GM23338 (cell line): Measurements from ENCODE around the gene HLA-G. TPM values are rescaled to one million over a fixed set of nuclear protein-coding genes. Genes with fewer than 3 reads are reported as not detected.

ENCODE experiments used
- CREB1 ChIP-seq: fragments of 250-450 bp; sonication (Bioruptor Pico); IDR thresholded peaks from 2 replicates; pipeline ENCODE4 v1.5.0; 2020; ENCODE audit warnings: low read depth, mild to moderate bottlenecking, moderate library complexity
- ETS1 ChIP-seq: IDR thresholded peaks from 2 replicates; pipeline ENCODE4 v1.6.1; 2016; ENCODE audit warnings: antibody characterized with exemption
- EZH2 ChIP-seq: fragments of 200-600 bp; sonication (generic); IDR thresholded peaks from one replicate; pipeline ENCODE4 v1.8.0; 2017; ENCODE audit warnings: antibody characterized with exemption, mild to moderate bottlenecking, low read depth; ENCODE audit not compliant: unreplicated experiment
- STAT1 ChIP-seq: IDR thresholded peaks from one replicate; pipeline ENCODE4 v1.6.1; 2016; ENCODE audit warnings: antibody characterized with exemption; ENCODE audit not compliant: unreplicated experiment
- ZNF331 ChIP-seq: fragments of 250-450 bp; sonication (Bioruptor Pico); IDR thresholded peaks from 2 replicates; pipeline ENCODE4 v1.5.0; 2020; ENCODE audit warnings: low read depth, mild to moderate bottlenecking, moderate library complexity
- ZNF462 ChIP-seq: fragments of 250-450 bp; sonication (Bioruptor Pico); IDR thresholded peaks from 2 replicates; pipeline ENCODE4 v1.5.0; 2020; ENCODE audit warnings: mild to moderate bottlenecking, moderate library complexity
- polyA plus RNA-seq: library from polyadenylated mRNA; unstranded; fragments of >200 nt; fragmentation: Nextera tagmentation; extraction: Ambion mirVana; gene quantifications from 2 replicates; pipeline ENCODE4 v1.2.1, GENCODE V29; 2016
- total RNA-seq: library from RNA; depleted of rRNA; stranded (reverse); fragments of >200 nt; shearing (Covaris generic); gene quantifications from 2 replicates; pipeline ENCODE4 v1.2.3, GENCODE V29; 2014

Gene HLA-G
- total and polyA plus RNA-seq, 2 experiments from 2014 or later, result 2.5 to 2.8 TPM

GRCh38 chr6:29861521-29862255, 34.1 kb downstream of the HLA-G start (continued):
- TF ChIP-seq ZNF462 (CRISPR knock-in tag) (no peak), CREB1 (CRISPR knock-in tag) (no peak), EZH2 (no peak), ETS1 (no peak), ZNF331 (CRISPR knock-in tag) (no peak), STAT1 (no peak)
